Measurements from ENCODE around the gene SEZ6. TPM values are rescaled to one million over a fixed set of nuclear protein-coding genes. Genes with fewer than 3 reads are reported as not detected.

SEZ6 gene
- total and polyA plus RNA-seq, 8 donors = under 0.01 to 21.4 (median 0.37) TPM; not detected in 2

GRCh38 chr17:28999206-28999605 is 6.6 kb downstream of the SEZ6 start:
- no peak for DNase-seq
- Histone ChIP-seq H3K9me3 (no peaks in the 10 kb centered on the region), H3K4me3 (no peak overlapping the region), H3K36me3 (no peaks in the 10 kb centered on the region), H3K27me3 (peaks cover 4 to 57% (median 15%) of the 10 kb centered on the region in 3 donors), H3K27ac (no peak overlapping the region), H3K4me1 (no peaks in the 10 kb centered on the region)
- TF ChIP-seq EP300 (IDR thresholded peaks at IDR 0.05) = no peak
- no peak for TF ChIP-seq POLR2A (IDR thresholded peaks at IDR 0.05)
- no peak for TF ChIP-seq CTCF (IDR thresholded peaks at IDR 0.05)
- TF ChIP-seq POLR2AphosphoS5 (IDR thresholded peaks at IDR 0.05) = no peak
- intact Hi-C loops (cut with DNase I; ENCODE audit: low total_unique reads) = no loop called here
- 17 to 43% (median 36%) methylated on average over 5 of the region's 5 CpGs for WGBS, 5 donors

GRCh38 chr17:28997806-28998205 is 8.0 kb downstream of the SEZ6 start:
- no peak overlapping the region for H3K4me3 ChIP-seq
- WGBS, 5 donors = 75 to 93% (median 83%) methylated on average over 1 of the region's 1 CpG
- H3K36me3 ChIP-seq = no peaks in the 10 kb centered on the region
- H3K9me3 ChIP-seq = no peaks in the 10 kb centered on the region
- H3K27ac ChIP-seq = no peak overlapping the region
- no peaks in the 10 kb centered on the region for H3K4me1 ChIP-seq
- no peak for DNase-seq
- intact Hi-C loops (cut with DNase I; ENCODE audit: low total_unique reads) = no loop called here
- TF ChIP-seq POLR2A (IDR thresholded peaks at IDR 0.05) = no peak
- TF ChIP-seq EP300 (IDR thresholded peaks at IDR 0.05) = no peak
- TF ChIP-seq POLR2AphosphoS5 (IDR thresholded peaks at IDR 0.05) = no peak
- TF ChIP-seq CTCF (IDR thresholded peaks at IDR 0.05) = no peak
- H3K27me3 ChIP-seq = peaks cover 0 to 50% (median 3%) of the 10 kb centered on the region in 3 donors

- no peak overlapping the region for H3K27ac ChIP-seq
- H3K27me3 ChIP-seq = peaks cover 0 to 48% (median 3%) of the 10 kb centered on the region in 3 donors
- no peaks in the 10 kb centered on the region for H3K4me1 ChIP-seq
- H3K4me3 ChIP-seq = no peak overlapping the region
- intact Hi-C loops (cut with DNase I; ENCODE audit: low total_unique reads) = no loop called here
- no peaks in the 10 kb centered on the region for H3K9me3 ChIP-seq
- no peaks in the 10 kb centered on the region for H3K36me3 ChIP-seq
- 29 to 47% (median 46%) methylated on average over 5 of the region's 5 CpGs for WGBS, 5 donors
- TF ChIP-seq EP300 (IDR thresholded peaks at IDR 0.05) (no peak), POLR2A (IDR thresholded peaks at IDR 0.05) (no peak), CTCF (IDR thresholded peaks at IDR 0.05) (no peak), POLR2AphosphoS5 (IDR thresholded peaks at IDR 0.05) (no peak)
- no peak for DNase-seq
Observed at GRCh38 chr17:28996554-28997096, 9.2 kb downstream of the SEZ6 start.

- no peaks in the 10 kb centered on the region for H3K9me3 ChIP-seq
- intact Hi-C loops (cut with DNase I; ENCODE audit: low total_unique reads) = no loop called here
- no peaks in the 10 kb centered on the region for H3K4me1 ChIP-seq
- WGBS, 5 donors = 79 to 87% (median 85%) methylated on average over 12 to 13 of the region's 13 CpGs
- H3K36me3 ChIP-seq = no peaks in the 10 kb centered on the region
- peaks cover 0 to 49% (median 3%) of the 10 kb centered on the region in 3 donors for H3K27me3 ChIP-seq
- TF ChIP-seq CTCF (IDR thresholded peaks at IDR 0.05) (no peak), EP300 (IDR thresholded peaks at IDR 0.05) (no peak), POLR2A (IDR thresholded peaks at IDR 0.05) (no peak), POLR2AphosphoS5 (IDR thresholded peaks at IDR 0.05) (no peak)
- no peak overlapping the region for H3K4me3 ChIP-seq
- no peak for DNase-seq
- H3K27ac ChIP-seq = no peak overlapping the region
Observed at GRCh38 chr17:28993645-28994426, 12.0 kb downstream of the SEZ6 start.

All from stomach (tissue), 9 donors.